Astrocyte of the cerebellum (primary cell): ENCODE data around the gene LPAR3.

Experiments
- DNase-seq: peaks from one replicate; pipeline ENCODE4 v3.0.0-alpha.2; 2011; ENCODE audit warnings: low read depth
- H3K4me3 ChIP-seq: 2 replicates; pipeline ENCODE4 v1.5.1; 2011; ENCODE audit warnings: mild to moderate bottlenecking, low read depth, low read length, moderate library complexity
- in situ Hi-C: cut with HindIII; loops from 2 replicates; pipeline ENCODE4 v1.10.0; 2017; ENCODE audit warnings: low sequenced_read_pairs
- TF ChIP-seq, protein P1 (sequence below): IDR thresholded peaks from 2 replicates; pipeline ENCODE4 v1.5.1; 2012; ENCODE audit warnings: low read length, low read depth, moderate library complexity, mild to moderate bottlenecking; ENCODE audit errors: missing control alignments

The LPAR3 gene

DNA sequence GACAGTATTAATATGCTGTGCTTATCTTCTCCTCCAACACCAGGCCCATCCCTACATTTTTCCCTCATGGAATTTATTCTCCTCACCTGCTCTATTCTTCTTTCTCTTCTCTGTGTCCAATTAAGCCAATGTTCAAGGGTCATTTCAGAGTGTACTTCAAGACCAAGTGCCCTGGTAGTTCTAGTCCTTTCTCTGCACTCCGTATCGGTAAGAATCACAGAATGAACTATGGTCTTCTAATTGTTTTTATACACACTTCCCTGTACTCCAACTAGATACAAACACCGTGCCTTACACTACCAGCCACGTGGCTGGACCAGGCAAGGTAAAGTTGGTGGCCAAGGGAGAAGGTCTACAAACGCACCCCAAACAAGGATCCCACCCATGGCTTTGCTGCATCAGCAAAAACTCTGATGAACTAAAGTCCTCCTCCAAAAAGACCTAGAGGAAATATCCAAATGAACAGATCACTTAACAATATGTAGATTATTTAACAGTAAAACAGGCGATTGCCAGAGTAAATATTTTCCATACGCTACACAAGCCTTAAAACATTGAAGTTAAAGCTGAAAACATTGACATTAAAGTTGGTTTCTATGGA is 40.1 kb upstream of the LPAR3 start:
- DNase-seq, result no peak
- in situ Hi-C loops, result no loop called here
- TF ChIP-seq, protein P1, sequence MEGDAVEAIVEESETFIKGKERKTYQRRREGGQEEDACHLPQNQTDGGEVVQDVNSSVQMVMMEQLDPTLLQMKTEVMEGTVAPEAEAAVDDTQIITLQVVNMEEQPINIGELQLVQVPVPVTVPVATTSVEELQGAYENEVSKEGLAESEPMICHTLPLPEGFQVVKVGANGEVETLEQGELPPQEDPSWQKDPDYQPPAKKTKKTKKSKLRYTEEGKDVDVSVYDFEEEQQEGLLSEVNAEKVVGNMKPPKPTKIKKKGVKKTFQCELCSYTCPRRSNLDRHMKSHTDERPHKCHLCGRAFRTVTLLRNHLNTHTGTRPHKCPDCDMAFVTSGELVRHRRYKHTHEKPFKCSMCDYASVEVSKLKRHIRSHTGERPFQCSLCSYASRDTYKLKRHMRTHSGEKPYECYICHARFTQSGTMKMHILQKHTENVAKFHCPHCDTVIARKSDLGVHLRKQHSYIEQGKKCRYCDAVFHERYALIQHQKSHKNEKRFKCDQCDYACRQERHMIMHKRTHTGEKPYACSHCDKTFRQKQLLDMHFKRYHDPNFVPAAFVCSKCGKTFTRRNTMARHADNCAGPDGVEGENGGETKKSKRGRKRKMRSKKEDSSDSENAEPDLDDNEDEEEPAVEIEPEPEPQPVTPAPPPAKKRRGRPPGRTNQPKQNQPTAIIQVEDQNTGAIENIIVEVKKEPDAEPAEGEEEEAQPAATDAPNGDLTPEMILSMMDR, result no peak
- H3K4me3 ChIP-seq, result no peak overlapping the region

DNA sequence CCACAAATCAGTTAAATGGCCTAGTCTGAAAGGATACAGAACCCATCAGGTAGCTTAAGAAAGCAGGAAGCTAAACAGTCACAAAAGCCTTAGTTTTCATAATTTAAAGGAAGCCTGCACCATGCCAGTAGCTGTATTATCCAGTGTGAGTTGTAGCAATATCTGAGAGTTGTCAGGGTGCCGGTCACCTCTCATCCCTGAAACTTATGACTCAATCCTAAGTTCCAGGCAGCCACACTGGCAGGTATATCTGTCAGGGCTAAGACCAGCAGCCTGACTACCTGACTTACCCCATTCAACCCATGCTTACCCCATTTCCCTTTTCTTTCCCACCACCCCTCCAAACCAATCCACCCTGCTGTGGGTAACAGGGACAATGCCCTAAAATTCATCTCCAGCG is 37.8 kb upstream of the LPAR3 start:
- H3K4me3 ChIP-seq, result no peak overlapping the region
- in situ Hi-C loops, result no loop called here
- DNase-seq, result no peak
- TF ChIP-seq, protein P1, result no peak

DNA sequence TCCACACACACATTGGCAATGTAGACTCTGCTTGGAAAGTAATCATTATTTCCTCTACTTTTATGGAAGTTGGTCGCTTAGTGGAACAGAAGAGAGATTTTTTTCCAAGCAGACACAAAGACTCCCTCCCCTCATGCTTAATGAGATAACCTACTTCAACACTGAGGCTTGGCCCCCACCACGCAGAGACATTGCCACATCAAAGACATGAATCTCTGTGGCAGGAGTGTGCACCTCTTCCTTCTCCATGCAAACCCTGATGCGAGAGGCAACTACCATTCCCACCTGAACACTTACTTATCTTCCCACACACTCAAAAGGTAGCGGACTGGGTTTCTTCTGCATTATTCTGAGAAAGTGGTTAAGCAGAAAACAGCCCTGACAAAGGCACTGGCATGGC is 37.3 kb upstream of the LPAR3 start:
- DNase-seq, result no peak
- no peak overlapping the region for H3K4me3 ChIP-seq
- in situ Hi-C loops, result no loop called here
- TF ChIP-seq, protein P1, result no peak

GRCh38 chr1:84929581-84929980 is 36.6 kb upstream of the LPAR3 start:
- no peak overlapping the region for H3K4me3 ChIP-seq
- in situ Hi-C loops, result no loop called here
- no peak for DNase-seq
- TF ChIP-seq, protein P1, result no peak

- H3K4me3 ChIP-seq, result no peak overlapping the region
- in situ Hi-C loops, result no loop called here
- DNase-seq, result no peak
- TF ChIP-seq, protein P1, result no peak
These were observed 36.0 kb upstream of the LPAR3 start for GRCh38 chr1:84928979-84929378.

- TF ChIP-seq, protein P1, result no peak
- H3K4me3 ChIP-seq, result no peak overlapping the region
- in situ Hi-C loops, result no loop called here
- no peak for DNase-seq
These were observed 30.3 kb upstream of the LPAR3 start for GRCh38 chr1:84923317-84923716.
